Stimulated activated CD4-positive, alpha-beta T cell treated with anti-CD3 and anti-CD28 coated beads, TNF-alpha, amount 100 ng/mL, for 4 hours (primary cell): ENCODE results near the gene HSBP1.
A peak's percentile ranks its signal among the peaks of the same experiment; 100 is the strongest.

Experiments used
- DNase-seq, 3 experiments: peaks; one replicate each; pipeline ENCODE4 v3.0.0-alpha.2; 2020; ENCODE audit warnings: low read depth in 3 of 3

The HSBP1 gene

GRCh38 chr16:83803811-83804210 is 4.0 kb upstream of the HSBP1 start:
- no peak for DNase-seq

- DNase-seq, result no peak
These were observed 3.4 kb upstream of the HSBP1 start for GRCh38 chr16:83804366-83804765.

DNA sequence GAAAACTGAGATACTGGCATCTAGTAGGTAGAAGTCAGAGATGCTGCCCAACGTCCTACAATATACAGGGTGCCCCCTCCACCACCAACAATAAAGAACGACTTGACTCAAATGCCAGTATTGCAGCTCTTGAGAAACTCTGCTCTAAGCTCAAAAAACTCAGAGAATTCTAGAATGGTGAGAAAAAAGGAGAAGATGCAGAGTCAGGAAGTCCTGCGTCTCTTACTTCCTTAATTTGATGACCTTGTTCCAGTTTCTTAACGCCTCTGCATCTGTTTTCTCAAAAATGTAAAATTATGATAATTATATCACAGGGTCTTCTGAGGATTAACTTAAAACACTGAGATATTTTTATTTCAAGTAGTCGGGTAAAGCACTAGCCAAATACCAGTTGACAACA is 1.7 kb upstream of the HSBP1 start:
- DNase-seq, result no peak

GRCh38 chr16:83806731-83807130 is 1.0 kb upstream of the HSBP1 start:
- DNase-seq, result no peak

DNA sequence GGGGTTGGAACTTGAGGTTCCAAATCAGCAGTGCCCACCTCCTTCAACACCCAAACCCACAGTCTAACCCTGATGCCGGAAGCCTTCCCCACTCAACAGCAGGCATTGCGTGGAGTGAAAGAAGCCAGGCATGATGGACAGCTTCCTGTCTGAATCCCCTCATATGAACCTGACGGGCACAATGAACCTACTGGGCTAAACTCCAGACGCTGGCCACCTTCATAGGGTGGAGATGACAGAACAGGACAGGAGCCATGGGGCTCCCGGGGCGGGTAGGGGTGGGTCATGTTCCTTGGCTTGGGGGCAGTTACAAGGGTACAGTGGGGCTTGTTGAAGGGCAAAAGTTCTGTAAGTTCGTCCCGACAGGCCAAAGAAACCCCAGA is 460 bp upstream of the HSBP1 start:
- no peak for DNase-seq

GRCh38 chr16:83808573-83809014 is 816 bp downstream of the HSBP1 start:
- DNase-seq, result no peak

DNA sequence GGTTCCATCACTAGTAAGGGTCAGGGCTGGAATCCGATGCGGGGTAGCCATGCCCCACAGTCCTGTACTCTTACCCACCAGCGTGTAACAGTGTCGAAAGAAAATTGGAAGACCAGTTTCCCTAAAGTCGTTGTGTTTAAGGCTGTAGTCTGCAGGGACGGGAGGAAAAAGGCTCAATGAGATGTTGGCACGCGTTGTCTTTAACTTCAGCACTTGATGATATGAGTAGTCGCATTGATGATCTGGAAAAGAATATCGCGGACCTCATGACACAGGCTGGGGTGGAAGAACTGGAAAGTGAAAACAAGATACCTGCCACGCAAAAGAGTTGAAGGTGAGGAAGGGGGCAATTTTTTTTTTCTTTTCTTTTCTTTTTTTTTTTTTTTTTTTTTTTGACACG is 1.3 kb downstream of the HSBP1 start:
- DNase-seq, result no peak

DNA sequence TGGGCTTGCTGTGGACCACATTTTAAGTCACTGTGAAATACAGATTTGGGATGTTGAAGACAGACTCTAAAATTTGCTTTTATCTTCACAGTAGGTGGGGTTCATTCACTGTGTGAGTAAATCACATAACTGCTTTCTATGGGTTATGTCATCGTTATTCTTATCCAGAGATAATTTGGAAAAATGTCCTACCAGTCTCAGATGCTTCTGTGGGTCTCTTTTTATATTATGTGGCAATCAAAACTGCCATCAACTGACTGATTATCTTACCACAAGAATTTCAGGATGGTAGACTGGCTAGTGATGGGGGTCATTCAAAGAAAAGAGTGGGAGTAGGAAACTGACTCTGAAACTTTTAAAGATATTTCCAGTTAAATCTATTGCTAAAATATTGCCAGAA is 3.1 kb downstream of the HSBP1 start:
- no peak for DNase-seq

DNA sequence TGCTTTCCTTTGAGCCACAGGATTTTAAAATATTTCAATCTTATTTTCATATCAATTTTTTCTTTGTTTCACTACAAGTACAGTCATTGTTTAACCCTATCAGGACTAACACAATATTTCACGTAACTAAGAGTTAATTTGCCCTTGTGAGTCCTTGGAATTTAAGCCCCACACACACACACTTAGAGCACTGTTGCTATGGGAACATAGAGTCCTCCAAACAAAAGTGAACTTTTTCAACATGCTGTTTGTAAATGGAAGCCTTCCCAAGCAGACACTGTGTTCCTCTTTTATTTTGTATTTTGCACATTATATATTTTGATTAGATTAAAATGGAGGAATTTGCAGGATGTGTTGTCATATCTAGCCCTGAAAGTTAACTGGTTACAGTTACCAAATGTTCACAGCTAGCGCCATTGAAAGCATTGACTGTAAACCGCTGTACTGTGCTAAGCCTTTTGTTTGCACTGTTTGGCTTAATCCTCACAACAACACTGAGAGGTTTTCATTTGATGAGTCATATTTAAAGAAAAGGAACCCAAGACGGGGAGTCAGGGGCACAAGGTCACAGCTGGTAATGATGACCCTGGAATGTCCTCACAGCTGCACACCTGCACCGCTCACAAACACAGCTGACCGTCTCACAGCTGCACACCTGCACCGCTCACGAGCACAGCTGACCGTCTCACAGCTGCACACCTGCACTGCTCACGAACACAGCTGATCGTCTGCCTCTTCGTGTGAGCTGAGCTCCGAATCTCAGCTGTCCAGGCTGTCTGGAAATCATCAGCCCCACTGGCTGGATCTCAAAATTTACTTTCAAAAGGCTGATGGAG is 6.3 kb downstream of the HSBP1 start:
- DNase-seq, result no peak

- no peak for DNase-seq
These were observed 6.8 kb downstream of the HSBP1 start for GRCh38 chr16:83814659-83814985.

GRCh38 chr16:83817022-83817421 is 9.2 kb downstream of the HSBP1 start:
- DNase-seq, result no peak

DNA sequence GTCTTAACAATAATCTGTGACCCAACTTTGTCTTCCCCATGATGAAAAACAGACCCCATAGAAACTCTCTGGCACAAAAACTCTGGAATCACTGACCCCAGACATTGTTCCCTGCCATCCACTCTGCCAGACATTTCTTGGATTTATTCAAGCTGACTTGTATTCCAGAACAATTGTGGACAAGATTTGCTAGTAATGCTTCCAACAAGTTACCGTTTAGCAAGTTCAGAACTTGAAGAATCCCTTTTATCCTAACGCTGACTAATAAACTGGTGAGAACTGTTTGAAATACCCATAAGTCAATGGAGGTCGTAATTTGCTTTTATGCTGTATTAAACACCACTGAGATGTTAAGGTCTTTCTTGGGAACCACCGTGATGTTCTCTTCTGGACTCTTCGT is 10.5 kb downstream of the HSBP1 start:
- no peak for DNase-seq

DNA sequence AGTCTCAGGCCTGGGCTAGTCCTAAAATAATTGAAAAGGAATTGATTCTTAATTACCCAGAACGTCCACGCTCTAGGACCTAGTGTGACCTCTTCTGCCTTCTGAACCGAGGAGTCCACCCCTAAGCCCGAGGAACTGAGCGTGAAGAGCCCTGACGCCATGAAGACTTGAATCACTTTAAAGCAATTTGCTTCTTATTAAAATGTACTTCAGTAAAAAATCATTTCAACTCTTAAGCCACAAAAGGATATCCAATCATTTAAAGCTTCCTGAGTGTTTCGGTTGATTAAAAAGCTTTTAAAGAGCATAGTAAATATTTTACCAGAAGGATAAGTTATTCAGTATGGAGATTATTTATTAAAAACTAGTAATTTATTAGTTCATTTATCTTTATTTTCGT is 11.6 kb downstream of the HSBP1 start:
- DNase-seq, result no peak

DNA sequence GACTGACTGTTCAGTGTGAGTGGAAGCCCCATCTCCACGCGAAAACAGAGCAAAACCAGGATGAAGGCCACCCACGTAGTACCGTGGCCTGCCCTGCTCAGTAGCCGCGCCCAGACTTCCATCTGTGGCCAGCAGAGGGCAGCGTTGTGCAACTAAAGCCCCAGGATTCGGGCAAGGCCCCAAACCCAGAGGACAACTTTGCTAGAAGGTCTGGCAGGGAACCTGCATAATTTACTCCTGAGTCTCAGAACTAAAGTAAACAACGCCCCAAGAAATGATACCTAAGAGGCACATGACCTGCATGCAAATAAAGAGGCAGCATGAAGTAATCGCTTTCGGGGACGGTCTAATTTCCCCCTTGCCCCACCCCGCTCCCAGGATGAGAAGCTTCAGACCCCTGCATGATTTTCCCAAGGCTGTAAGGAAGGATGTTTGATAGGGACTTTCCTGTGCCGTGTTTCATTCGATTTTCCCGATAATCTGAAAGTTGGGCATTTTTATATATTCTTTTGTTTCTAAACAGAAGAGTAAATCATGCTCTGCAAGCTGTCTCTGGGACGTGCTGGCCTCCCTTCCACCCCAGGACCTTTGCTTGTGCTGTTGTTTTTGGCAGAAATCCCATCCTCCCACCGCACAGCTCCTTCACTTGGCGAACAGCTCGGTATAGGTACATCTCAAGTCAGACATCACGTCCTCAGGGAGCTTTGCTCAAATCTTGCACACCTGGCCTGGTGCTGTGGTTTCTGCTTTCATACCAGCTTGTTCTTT is 18.6 kb downstream of the HSBP1 start:
- peak; percentile 62 to 67 (median 63) for DNase-seq

DNA sequence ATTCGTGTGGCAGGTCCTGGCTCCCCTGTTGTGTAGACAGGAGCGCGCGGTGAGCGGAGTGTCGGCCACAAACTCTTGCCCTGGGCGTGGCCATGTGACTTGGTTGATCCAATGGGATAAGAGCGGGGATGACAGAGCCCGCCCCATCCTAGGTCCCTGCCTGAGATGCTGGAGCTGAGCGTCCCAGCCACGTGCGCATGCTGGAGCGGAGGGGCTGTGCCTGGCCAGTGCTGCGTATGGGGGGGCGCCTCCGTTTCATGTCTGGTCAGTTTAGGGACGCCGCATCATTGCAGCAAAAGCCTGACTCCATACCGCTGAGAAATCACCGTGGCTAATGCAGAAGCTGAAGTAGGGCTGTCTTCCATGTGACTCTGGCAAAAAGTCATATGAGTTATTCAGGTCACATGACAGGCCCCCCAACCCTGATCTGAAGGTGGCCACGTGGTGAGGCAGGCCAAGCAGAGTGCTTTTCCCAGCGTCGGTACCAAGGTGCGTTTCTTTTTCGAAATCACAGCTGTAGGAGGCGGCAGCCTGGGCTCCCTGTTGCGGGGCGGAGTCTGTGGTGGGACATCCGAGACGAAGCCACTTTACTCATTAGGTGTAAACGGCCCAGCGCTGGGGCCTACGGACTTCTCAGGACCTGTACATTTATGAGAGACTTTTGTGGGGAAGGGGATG is 22.5 kb downstream of the HSBP1 start:
- DNase-seq, result no peak

DNA sequence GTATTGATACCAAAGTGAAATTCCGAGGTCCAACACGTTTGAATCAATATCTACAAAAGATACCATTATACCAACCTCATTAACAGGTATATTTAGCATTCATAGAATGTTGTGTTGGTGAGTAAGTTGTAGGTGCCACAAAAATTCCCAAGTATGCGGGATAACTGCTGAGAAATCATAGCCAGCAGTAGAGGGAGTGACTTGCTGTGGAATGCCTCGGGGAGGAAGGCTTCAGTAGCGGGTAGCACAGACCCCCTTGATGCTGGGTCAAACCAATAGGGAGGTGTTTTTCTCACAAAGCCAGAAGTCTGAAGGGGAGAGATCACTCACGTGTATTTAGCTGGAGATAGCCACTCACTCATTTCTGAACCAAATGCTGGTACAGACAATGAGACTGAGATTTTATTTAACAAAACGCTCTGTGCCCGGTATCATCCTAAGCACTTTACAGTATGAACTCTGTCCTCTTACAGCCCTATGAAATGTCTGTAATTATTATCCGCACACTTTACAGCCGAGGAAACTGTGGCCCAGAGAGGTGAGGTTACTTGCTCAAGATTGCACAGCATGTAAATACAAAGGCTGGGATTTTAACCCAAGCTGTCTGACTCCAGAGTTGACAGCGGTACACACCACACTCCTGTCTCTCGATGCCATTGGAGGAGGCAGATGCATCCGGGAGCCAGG is 23.1 kb downstream of the HSBP1 start:
- DNase-seq, result no peak

GRCh38 chr16:83831456-83831987 is 23.7 kb downstream of the HSBP1 start:
- no peak for DNase-seq

DNA sequence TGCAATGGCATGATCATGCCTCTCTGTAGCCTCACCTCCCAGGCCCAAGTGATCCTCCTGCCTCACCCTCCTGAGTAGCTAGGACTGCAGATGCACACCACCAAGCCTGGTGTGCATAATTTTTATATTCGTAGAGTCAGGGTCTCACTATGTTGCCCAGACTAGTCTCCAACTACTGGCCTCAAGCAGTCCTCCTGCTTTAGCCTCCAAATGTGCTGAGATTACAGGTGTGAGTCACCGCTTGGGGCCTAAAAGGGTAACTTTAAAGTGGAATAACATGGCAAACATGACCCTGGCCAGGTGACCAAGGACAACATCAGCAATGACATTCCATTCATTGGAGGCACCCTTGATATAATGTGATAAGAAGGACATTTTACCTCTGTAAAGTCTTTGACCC is 26.1 kb downstream of the HSBP1 start:
- DNase-seq, result no peak

- no peak for DNase-seq
These were observed 28.1 kb downstream of the HSBP1 start for GRCh38 chr16:83835586-83836566.

DNA sequence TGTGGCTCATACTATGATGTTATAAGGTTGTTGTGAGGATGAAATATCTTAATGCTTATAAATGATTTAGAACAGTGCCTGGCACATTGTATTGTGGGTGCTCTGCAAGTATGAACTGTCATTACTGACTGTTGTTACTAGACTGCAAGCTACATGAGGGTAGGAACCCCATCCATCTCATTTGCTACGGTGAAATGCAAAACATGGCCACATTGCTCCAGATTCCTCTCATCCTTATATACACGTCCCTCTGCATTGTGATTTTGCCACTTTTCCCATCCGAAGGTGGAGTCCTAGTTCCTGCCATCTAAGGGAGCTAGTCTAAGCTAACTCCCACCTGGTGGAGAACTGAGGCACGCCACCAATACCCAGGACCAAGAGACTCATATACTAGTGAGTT is 29.8 kb downstream of the HSBP1 start:
- no peak for DNase-seq

GRCh38 chr16:83838151-83838550 is 30.4 kb downstream of the HSBP1 start:
- no peak for DNase-seq
